SK-N-SH (cell line): ENCODE measurements around the gene DNAH5. TPM values are rescaled to one million over a fixed set of nuclear protein-coding genes. Genes with fewer than 3 reads are reported as not detected.
A peak's percentile ranks its signal among the peaks of the same experiment; 100 is the strongest.

Source experiments
- CTCF ChIA-PET: fragments of 300-600, 350-600 bp; formaldehyde crosslinking; extraction: SDS; loops from one replicate; lab custom pipeline; 2021; lab: Yijun Ruan, JAX
- POLR2A ChIA-PET: fragments of 350-600 bp; sonication (Branson Sonifier 250); formaldehyde crosslinking; extraction: SDS; loops from one replicate; lab custom pipeline; 2020; ENCODE audit warnings: antibody characterized with exemption, inconsistent platforms; lab: Yijun Ruan, JAX
- DNase-seq: peaks from one replicate; pipeline ENCODE4 v3.0.0; 2012
- H2AFZ ChIP-seq: fragments of 200-600 bp; sonication (generic); 2 replicates; pipeline ENCODE4 v1.8.1; 2016; ENCODE audit warnings: antibody characterized with exemption, mild to moderate bottlenecking, low read depth
- H3F3A ChIP-seq: fragments of 200-600 bp; sonication (generic); replicated peaks from 2 replicates; pipeline ENCODE3; 2016; ENCODE audit warnings: antibody characterized with exemption, mild to moderate bottlenecking; ENCODE audit not compliant: insufficient read depth
- H3K27ac ChIP-seq, 2 experiments: fragments of 200-500 bp in 1 of 2; fragments of 200-600 bp in 1 of 2; sonication (Bioruptor generic) in 1 of 2; sonication (generic), shearing (Covaris generic) in 1 of 2; 2 replicates each; pipeline versions ENCODE4 v1.5.1 to v1.6.1; 2014 to 2016; ENCODE audit warnings: low read depth in 2 of 2, inconsistent platforms in 1 of 2, low read length in 1 of 2, mild to moderate bottlenecking in 1 of 2, mixed read lengths in 1 of 2
- H3K27me3 ChIP-seq: fragments of 200-600 bp; sonication (generic), shearing (Covaris generic); 2 replicates; pipeline ENCODE4 v1.6.1; 2016; ENCODE audit warnings: mixed run types; ENCODE audit not compliant: insufficient read depth
- H3K36me3 ChIP-seq, 2 experiments: fragments of 200-500 bp in 1 of 2; fragments of 200-600 bp in 1 of 2; sonication (Bioruptor generic) in 1 of 2; sonication (generic) in 1 of 2; replicated peaks in 1 of 2; 2 replicates each; pipeline versions ENCODE3 to v1.5.1; 2014 to 2016; ENCODE audit warnings: low read length in 1 of 2, mild to moderate bottlenecking in 1 of 2; ENCODE audit not compliant: insufficient read depth in 2 of 2, control insufficient read depth in 1 of 2
- H3K4me1 ChIP-seq, 2 experiments: fragments of 200-500 bp in 1 of 2; fragments of 200-600 bp in 1 of 2; sonication (Bioruptor generic) in 1 of 2; sonication (generic), shearing (Covaris generic) in 1 of 2; 2 replicates each; pipeline versions ENCODE4 v1.5.1 to v1.6.1; 2014 to 2016; ENCODE audit warnings: low read depth in 1 of 2, low read length in 1 of 2, mixed run types in 1 of 2; ENCODE audit not compliant: insufficient read depth in 2 of 2, control insufficient read depth in 1 of 2
- H3K4me2 ChIP-seq: fragments of 200-600 bp; sonication (generic), shearing (Covaris generic); 2 replicates; pipeline ENCODE4 v1.6.1; 2017; ENCODE audit warnings: mixed run types
- H3K4me3 ChIP-seq, 2 experiments: fragments of 200-500 bp in 1 of 2; fragments of 200-600 bp in 1 of 2; sonication (Bioruptor generic) in 1 of 2; sonication (generic), shearing (Covaris generic) in 1 of 2; 2 replicates each; pipeline versions ENCODE4 v1.5.1 to v1.8.1; 2014 to 2016; ENCODE audit warnings: low read depth in 2 of 2, inconsistent platforms in 1 of 2, low read length in 1 of 2, mild to moderate bottlenecking in 1 of 2, mixed read lengths in 1 of 2, moderate library complexity in 1 of 2
- H3K79me2 ChIP-seq: fragments of 200-600 bp; sonication (generic); 2 replicates; pipeline ENCODE4 v1.8.1; 2017; ENCODE audit warnings: mild to moderate bottlenecking; ENCODE audit not compliant: insufficient read depth
- H3K9ac ChIP-seq: fragments of 200-600 bp; sonication (generic); 2 replicates; pipeline ENCODE4 v1.6.1; 2017; ENCODE audit warnings: mixed run types
- H3K9me2 ChIP-seq: fragments of 200-600 bp; sonication (generic); 2 replicates; pipeline ENCODE4 v1.6.1; 2017; ENCODE audit warnings: mixed run types
- H3K9me3 ChIP-seq: fragments of 200-600 bp; sonication (generic); 2 replicates; pipeline ENCODE4 v1.6.1; 2017; ENCODE audit warnings: mixed run types, mild to moderate bottlenecking, moderate library complexity
- H4K20me1 ChIP-seq: fragments of 200-600 bp; sonication (generic); 2 replicates; pipeline ENCODE4 v1.6.1; 2017; ENCODE audit warnings: mild to moderate bottlenecking, mixed run types; ENCODE audit not compliant: insufficient read depth
- EZH2phosphoT487 ChIP-seq: fragments of 200-600 bp; sonication (generic); IDR thresholded peaks from 2 replicates; pipeline ENCODE4 v1.6.1; 2017; ENCODE audit warnings: low read depth, mixed run types, mild to moderate bottlenecking, antibody characterized with exemption, moderate library complexity, borderline replicate concordance
- FOSL2 ChIP-seq: IDR thresholded peaks from 2 replicates; pipeline ENCODE4 v1.4.0; 2012; ENCODE audit warnings: low read depth, mild to moderate bottlenecking, moderate library complexity, borderline replicate concordance
- FOXJ3 ChIP-seq: sonication (generic); formaldehyde crosslinking; IDR thresholded peaks from 2 replicates; pipeline ENCODE4 v1.5.1; 2020; ENCODE audit warnings: mild to moderate bottlenecking, missing genetic modification reagents
- FOXM1 ChIP-seq: IDR thresholded peaks from 2 replicates; pipeline ENCODE4 v1.4.0; 2012; ENCODE audit warnings: low read depth, mild to moderate bottlenecking
- NFIC ChIP-seq: IDR thresholded peaks from 2 replicates; pipeline ENCODE4 v1.4.0; 2012; ENCODE audit warnings: borderline replicate concordance
- NRF1 ChIP-seq: IDR thresholded peaks from 2 replicates; pipeline ENCODE4 v1.6.1; 2012; ENCODE audit warnings: low read depth, mild to moderate bottlenecking, low read length
- RAD21 ChIP-seq: IDR thresholded peaks from 2 replicates; pipeline ENCODE4 v1.6.1; 2012; ENCODE audit warnings: mild to moderate bottlenecking, low read length
- RCOR1 ChIP-seq: fragments of 150-350 bp; IDR thresholded peaks from 2 replicates; pipeline ENCODE4 v1.6.1; 2017; ENCODE audit warnings: antibody characterized with exemption, low read length
- SIN3A ChIP-seq: IDR thresholded peaks from 2 replicates; pipeline ENCODE4 v1.6.1; 2012; ENCODE audit warnings: low read depth, mild to moderate bottlenecking, low read length, moderate library complexity, borderline replicate concordance
- YY1 ChIP-seq: IDR thresholded peaks from 2 replicates; pipeline ENCODE4 v1.4.0; 2012; ENCODE audit warnings: low read depth, mild to moderate bottlenecking
- WGBS: methylation state at CpG from one replicate; pipeline ENCODE4 v1.1.6; 2017; ENCODE audit warnings: low lambda C conversion rate; 5-methylcytosine and 5-hydroxymethylcytosine counted together
- polyA plus RNA-seq, 3 experiments: library from polyadenylated mRNA; depleted of rRNA; stranded (reverse); fragments of >200 nt; gene quantifications; 2 replicates each; pipeline ENCODE4 v1.2.3, GENCODE V29; 2012
- TF ChIP-seq, protein P1 (sequence below): IDR thresholded peaks from 2 replicates; pipeline ENCODE4 v1.6.1; 2012; ENCODE audit warnings: mild to moderate bottlenecking, low read depth, low read length, moderate library complexity
- TF ChIP-seq, protein P2 (sequence below): IDR thresholded peaks from 2 replicates; pipeline ENCODE4 v1.4.0; 2012; ENCODE audit warnings: low read depth, borderline replicate concordance

DNAH5 gene
- polyA plus RNA-seq, 1 of the 3 experiments (the other 2 are of a cell fraction) = 0.74 TPM

DNA sequence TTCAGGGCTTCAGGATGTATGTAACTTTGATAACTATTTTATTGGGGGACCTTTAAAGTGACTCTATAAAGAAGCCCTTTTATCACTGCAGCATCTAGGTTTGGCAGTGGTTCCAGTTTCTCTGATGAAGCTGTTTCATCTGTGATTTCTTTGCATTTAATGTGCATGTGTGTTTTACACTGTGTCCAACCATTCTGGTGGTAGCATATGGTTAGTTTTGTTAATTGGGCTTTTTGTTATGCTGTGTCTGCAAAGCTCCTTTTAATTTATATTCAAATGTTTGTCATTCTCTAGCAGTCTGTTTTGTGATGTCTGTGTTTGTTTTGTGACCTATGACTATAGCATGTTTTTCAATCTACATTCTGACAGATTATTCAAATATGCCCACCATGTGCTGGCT lies 294.8 kb downstream of the DNAH5 start:
- Histone ChIP-seq H3K79me2 (no peaks in the 10 kb centered on the region), H3K4me2 (no peak overlapping the region), H3K9ac (no peak overlapping the region), H2AFZ (no peak overlapping the region), H4K20me1 (no peaks in the 10 kb centered on the region), H3K9me2 (no peaks in the 10 kb centered on the region), H3K9me3 (no peaks in the 10 kb centered on the region), H3K4me3 (no peak overlapping the region), H3K4me1 (no peaks in the 10 kb centered on the region), H3K27me3 (no peaks in the 10 kb centered on the region), H3F3A (no peaks in the 10 kb centered on the region), H3K36me3 (no peaks in the 10 kb centered on the region), H3K27ac (no peak overlapping the region)
- ChIA-PET POLR2A (no interaction called here), CTCF (no interaction called here)
- DNase-seq = no peak
- no peak for TF ChIP-seq NFIC
- TF ChIP-seq RAD21 = no peak
- no peak for TF ChIP-seq NRF1
- no peak for TF ChIP-seq YY1
- no peak for TF ChIP-seq FOXM1
- TF ChIP-seq FOXJ3 (CRISPR knock-in tag) = no peak

DNA sequence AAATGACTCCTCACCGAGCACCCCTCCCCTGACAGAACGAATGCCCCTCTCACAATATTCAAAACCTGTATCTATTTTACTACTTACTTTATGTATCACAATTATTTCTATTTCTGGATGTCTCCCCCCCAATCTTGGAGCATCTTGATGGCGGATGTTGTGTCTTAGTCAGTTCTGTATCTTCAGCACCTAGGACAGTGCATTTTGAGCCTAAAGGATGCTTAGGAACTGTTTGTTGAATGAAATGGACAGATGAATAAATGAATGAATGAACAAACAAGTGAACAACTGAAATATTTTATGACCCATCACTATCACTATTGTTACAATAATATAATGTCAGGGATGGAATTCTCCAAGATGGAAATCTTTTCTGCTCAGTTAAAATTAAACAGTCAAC lies 295.7 kb downstream of the DNAH5 start:
- WGBS = 7% methylated on average over 3 of the region's 3 CpGs
- no peak overlapping the region for H3K9ac ChIP-seq
- no peaks in the 10 kb centered on the region for H3K9me2 ChIP-seq
- no peaks in the 10 kb centered on the region for H3K4me1 ChIP-seq
- TF ChIP-seq FOSL2 = no peak
- TF ChIP-seq, protein P1, sequence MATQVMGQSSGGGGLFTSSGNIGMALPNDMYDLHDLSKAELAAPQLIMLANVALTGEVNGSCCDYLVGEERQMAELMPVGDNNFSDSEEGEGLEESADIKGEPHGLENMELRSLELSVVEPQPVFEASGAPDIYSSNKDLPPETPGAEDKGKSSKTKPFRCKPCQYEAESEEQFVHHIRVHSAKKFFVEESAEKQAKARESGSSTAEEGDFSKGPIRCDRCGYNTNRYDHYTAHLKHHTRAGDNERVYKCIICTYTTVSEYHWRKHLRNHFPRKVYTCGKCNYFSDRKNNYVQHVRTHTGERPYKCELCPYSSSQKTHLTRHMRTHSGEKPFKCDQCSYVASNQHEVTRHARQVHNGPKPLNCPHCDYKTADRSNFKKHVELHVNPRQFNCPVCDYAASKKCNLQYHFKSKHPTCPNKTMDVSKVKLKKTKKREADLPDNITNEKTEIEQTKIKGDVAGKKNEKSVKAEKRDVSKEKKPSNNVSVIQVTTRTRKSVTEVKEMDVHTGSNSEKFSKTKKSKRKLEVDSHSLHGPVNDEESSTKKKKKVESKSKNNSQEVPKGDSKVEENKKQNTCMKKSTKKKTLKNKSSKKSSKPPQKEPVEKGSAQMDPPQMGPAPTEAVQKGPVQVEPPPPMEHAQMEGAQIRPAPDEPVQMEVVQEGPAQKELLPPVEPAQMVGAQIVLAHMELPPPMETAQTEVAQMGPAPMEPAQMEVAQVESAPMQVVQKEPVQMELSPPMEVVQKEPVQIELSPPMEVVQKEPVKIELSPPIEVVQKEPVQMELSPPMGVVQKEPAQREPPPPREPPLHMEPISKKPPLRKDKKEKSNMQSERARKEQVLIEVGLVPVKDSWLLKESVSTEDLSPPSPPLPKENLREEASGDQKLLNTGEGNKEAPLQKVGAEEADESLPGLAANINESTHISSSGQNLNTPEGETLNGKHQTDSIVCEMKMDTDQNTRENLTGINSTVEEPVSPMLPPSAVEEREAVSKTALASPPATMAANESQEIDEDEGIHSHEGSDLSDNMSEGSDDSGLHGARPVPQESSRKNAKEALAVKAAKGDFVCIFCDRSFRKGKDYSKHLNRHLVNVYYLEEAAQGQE = peak; percentile 91
- TF ChIP-seq, all 33 proteins: peak for 1
- Histone ChIP-seq H3K36me3 (no peaks in the 10 kb centered on the region), H2AFZ (no peak overlapping the region), H3K4me3 (no peak overlapping the region), H3K4me2 (no peak overlapping the region), H3K27ac (no peak overlapping the region), H3K9me3 (no peaks in the 10 kb centered on the region), H3K79me2 (no peaks in the 10 kb centered on the region), H4K20me1 (no peaks in the 10 kb centered on the region), H3K27me3 (no peaks in the 10 kb centered on the region), H3F3A (no peaks in the 10 kb centered on the region)
- ChIA-PET CTCF (no interaction called here), POLR2A (no interaction called here)
- DNase-seq = no peak

DNA sequence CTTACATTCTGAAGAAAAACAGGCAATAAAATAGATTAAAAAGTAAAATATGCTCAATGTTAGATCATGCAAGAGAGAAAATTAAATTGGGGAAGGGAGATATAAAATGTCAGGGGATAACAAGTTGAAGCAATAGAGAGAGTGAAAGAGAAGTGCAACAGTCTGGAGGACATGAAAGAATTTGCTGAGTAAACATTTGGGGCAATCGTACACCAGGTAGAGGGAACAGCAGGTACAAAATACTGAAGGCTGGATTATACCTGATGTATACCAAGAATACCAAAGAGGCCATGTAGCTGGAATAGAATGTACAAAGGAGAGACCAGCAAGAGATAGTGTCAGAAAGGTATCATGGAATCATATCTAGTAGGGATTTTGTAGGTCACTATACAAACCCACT lies 300.8 kb downstream of the DNAH5 start:
- CTCF ChIA-PET = no interaction called here
- no peak overlapping the region for H3K9ac ChIP-seq
- H3K36me3 ChIP-seq = no peaks in the 10 kb centered on the region
- H2AFZ ChIP-seq = no peak overlapping the region
- H3K9me3 ChIP-seq = no peaks in the 10 kb centered on the region
- no peaks in the 10 kb centered on the region for H3K9me2 ChIP-seq
- no peaks in the 10 kb centered on the region for H3K79me2 ChIP-seq
- H3K4me2 ChIP-seq = no peak overlapping the region
- no peaks in the 10 kb centered on the region for H3F3A ChIP-seq
- H4K20me1 ChIP-seq = no peaks in the 10 kb centered on the region
- no peak for TF ChIP-seq SIN3A
- TF ChIP-seq EZH2phosphoT487 = no peak
- no peak for TF ChIP-seq RCOR1
- TF ChIP-seq, protein P2, sequence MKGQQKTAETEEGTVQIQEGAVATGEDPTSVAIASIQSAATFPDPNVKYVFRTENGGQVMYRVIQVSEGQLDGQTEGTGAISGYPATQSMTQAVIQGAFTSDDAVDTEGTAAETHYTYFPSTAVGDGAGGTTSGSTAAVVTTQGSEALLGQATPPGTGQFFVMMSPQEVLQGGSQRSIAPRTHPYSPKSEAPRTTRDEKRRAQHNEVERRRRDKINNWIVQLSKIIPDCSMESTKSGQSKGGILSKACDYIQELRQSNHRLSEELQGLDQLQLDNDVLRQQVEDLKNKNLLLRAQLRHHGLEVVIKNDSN = no peak
- TF ChIP-seq, all 33 proteins: peak for 0
- WGBS = 9% methylated on average over 1 of the region's 1 CpG
- Histone ChIP-seq H3K27me3 (no peaks in the 10 kb centered on the region), H3K4me3 (no peak overlapping the region), H3K27ac (no peak overlapping the region), H3K4me1 (no peaks in the 10 kb centered on the region)
- POLR2A ChIA-PET = no interaction called here
- no peak for DNase-seq
